Thyroid gland (tissue), 4 donors: ENCODE measurements around the gene MAN2A2. TPM values are rescaled to one million over a fixed set of nuclear protein-coding genes. Genes with fewer than 3 reads are reported as not detected.
"Not testable (repeated sequence)": the region's sequence is repeated elsewhere in the genome, so short reads cannot be mapped to it uniquely, and the experiment has no call there.

Experiments used
- DNase-seq, 2 donors: peaks; one replicate each; pipeline ENCODE4 v3.0.0-alpha.2; 2019
- H3K27ac ChIP-seq, 3 donors: fragments of 200-600 bp; sonication (generic); 1 replicate in 2 of 3; 2 replicates in 1 of 3; pipeline ENCODE4 v1.5.1; 2016 to 2019; ENCODE audit warnings: mild to moderate bottlenecking in 1 of 3, moderate library complexity in 1 of 3
- H3K27me3 ChIP-seq: fragments of 200-600 bp; sonication (generic); one replicate; pipeline ENCODE4 v1.5.1; 2019
- H3K36me3 ChIP-seq, 2 donors: fragments of 200-600 bp; sonication (generic); one replicate each; pipeline ENCODE4 v1.5.1; 2016 to 2019
- H3K4me1 ChIP-seq, 2 donors: fragments of 200-600 bp; sonication (generic); one replicate each; pipeline ENCODE4 v1.5.1; 2017 to 2019
- H3K4me3 ChIP-seq, 3 donors: fragments of 200-600 bp; sonication (generic); replicated peaks in 1 of 3; 1 replicate in 2 of 3; 2 replicates in 1 of 3; pipeline ENCODE4 v1.5.1; 2016; ENCODE audit warnings: mild to moderate bottlenecking in 1 of 3
- H3K9me3 ChIP-seq: fragments of 200-600 bp; sonication (generic); one replicate; pipeline ENCODE4 v1.5.1; 2017
- POLR2A ChIP-seq, 2 donors: fragments of 450-650 bp; IDR thresholded peaks; one replicate each; pipeline ENCODE4 v1.6.1; 2017; ENCODE audit warnings: antibody characterized with exemption in 2 of 2, mild to moderate bottlenecking in 2 of 2, moderate library complexity in 1 of 2
- WGBS, 2 donors: methylation state at CpG; one replicate each; pipeline ENCODE4 v1.1.5; 2017; 5-methylcytosine and 5-hydroxymethylcytosine counted together
- intact Hi-C: fragments of 100-400 bp; cut with DNase I; formaldehyde crosslinking; loops from one replicate; pipeline ENCODE4 v1.15.1; 2023
- total RNA-seq, 4 donors: library from RNA; depleted of rRNA; stranded (reverse); fragments of >200 nt; gene quantifications; one replicate each; pipeline ENCODE4 v1.2.3, GENCODE V29; 2016
- TF ChIP-seq, protein P1 (sequence below), 6 experiments: fragments of 200-600 bp in 3 of 6; fragments of 450-650 bp in 3 of 6; sonication (generic) in 3 of 6; IDR thresholded peaks; one replicate each; pipeline ENCODE4 v1.5.1; 2016 to 2019; ENCODE audit warnings: antibody characterized with exemption in 6 of 6, mild to moderate bottlenecking in 2 of 6, inconsistent platforms in 1 of 6, moderate library complexity in 1 of 6

MAN2A2 gene
- total RNA-seq, 4 donors from 2014 or later = 30.1 to 129 (median 58.9) TPM

DNA sequence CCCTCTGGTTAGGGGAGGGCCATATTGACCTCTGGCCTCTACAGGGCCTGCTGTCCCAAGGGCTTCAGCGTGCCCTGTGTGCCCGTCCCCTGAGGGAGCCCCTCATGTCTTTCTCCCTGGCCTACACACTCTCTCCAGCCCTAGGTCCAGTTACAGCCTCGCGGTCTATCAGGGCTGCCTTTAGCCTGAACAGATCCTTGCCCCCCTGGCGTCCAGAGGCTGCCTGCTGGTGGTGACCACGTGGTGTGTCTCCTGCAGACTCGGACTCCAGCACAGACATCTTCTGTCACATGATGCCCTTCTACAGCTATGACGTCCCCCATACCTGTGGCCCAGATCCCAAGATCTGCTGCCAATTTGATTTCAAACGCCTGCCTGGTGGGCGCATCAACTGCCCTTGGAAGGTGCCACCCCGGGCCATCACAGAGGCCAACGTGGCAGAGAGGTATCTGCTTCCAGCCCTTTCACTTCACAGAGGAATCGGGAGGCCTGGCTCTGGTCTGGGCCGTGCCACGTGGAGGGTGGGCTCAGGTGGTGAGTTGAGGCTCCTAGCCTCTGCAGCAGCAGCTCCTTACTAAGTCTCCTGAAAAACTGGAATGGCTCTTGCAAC is 4.1 kb downstream of the MAN2A2 start:
- intact Hi-C loops = no loop called here
- H3K27ac ChIP-seq = no peak overlapping the region
- H3K9me3 ChIP-seq = no peaks in the 10 kb centered on the region
- H3K36me3 ChIP-seq = peaks cover 58 to 63% of the 10 kb centered on the region in 2 donors
- peaks cover 7 to 9% of the 10 kb centered on the region in 2 donors for H3K4me1 ChIP-seq
- no peak for DNase-seq
- WGBS, 2 donors = 85 to 100% methylated on average over 10 to 15 of the region's 15 CpGs
- no peaks in the 10 kb centered on the region for H3K27me3 ChIP-seq
- TF ChIP-seq, protein P1, sequence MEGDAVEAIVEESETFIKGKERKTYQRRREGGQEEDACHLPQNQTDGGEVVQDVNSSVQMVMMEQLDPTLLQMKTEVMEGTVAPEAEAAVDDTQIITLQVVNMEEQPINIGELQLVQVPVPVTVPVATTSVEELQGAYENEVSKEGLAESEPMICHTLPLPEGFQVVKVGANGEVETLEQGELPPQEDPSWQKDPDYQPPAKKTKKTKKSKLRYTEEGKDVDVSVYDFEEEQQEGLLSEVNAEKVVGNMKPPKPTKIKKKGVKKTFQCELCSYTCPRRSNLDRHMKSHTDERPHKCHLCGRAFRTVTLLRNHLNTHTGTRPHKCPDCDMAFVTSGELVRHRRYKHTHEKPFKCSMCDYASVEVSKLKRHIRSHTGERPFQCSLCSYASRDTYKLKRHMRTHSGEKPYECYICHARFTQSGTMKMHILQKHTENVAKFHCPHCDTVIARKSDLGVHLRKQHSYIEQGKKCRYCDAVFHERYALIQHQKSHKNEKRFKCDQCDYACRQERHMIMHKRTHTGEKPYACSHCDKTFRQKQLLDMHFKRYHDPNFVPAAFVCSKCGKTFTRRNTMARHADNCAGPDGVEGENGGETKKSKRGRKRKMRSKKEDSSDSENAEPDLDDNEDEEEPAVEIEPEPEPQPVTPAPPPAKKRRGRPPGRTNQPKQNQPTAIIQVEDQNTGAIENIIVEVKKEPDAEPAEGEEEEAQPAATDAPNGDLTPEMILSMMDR (IDR thresholded peaks at IDR 0.05) = no peak
- no peak for TF ChIP-seq POLR2A (IDR thresholded peaks at IDR 0.05)
- H3K4me3 ChIP-seq = no peak overlapping the region

DNA sequence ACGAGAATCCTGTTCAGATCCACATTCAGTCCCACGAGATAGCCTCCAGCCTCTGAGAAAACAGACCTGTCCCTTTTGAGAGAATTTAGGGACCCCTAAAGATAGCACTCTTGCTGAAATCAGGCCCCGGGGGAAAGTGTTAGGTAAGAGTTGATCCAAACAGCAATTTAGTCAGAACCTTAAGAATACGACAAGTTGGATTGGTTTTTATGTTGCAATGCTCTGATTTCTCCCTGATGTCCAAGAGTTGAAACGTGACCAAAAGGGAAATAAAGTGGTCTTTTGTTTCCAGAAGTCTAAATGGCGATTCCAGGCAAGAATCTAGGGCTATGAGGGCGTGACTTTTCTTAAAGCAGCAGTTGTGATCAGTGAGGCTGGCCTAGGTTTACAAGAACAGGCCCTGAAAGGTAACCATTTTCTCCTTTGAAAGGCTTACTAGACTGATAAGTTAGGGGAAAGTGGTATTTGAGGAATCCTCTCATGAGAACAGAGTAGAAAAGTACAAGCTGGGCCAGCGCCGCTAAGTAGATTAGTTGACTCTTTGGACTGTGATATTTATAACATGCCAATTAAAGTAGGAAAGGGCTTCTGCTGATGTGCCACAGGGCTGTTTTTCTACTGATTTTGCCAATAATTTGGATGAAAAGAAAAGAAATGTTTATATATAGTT is 4.9 kb downstream of the MAN2A2 start:
- no peak overlapping the region for H3K4me3 ChIP-seq
- H3K36me3 ChIP-seq = peaks cover 66 to 71% of the 10 kb centered on the region in 2 donors
- H3K27ac ChIP-seq = no peak overlapping the region
- H3K9me3 ChIP-seq = no peaks in the 10 kb centered on the region
- no peaks in the 10 kb centered on the region for H3K27me3 ChIP-seq
- H3K4me1 ChIP-seq = peaks cover 7 to 9% of the 10 kb centered on the region in 2 donors
- TF ChIP-seq POLR2A (IDR thresholded peaks at IDR 0.05) = no peak
- TF ChIP-seq, protein P1 (IDR thresholded peaks at IDR 0.05) = no peak
- whole genome bisulfite sequencing, 2 donors = 75 to 93% methylated on average over 9 of the region's 9 CpGs
- no peak for DNase-seq
- intact Hi-C loops = no loop called here

DNA sequence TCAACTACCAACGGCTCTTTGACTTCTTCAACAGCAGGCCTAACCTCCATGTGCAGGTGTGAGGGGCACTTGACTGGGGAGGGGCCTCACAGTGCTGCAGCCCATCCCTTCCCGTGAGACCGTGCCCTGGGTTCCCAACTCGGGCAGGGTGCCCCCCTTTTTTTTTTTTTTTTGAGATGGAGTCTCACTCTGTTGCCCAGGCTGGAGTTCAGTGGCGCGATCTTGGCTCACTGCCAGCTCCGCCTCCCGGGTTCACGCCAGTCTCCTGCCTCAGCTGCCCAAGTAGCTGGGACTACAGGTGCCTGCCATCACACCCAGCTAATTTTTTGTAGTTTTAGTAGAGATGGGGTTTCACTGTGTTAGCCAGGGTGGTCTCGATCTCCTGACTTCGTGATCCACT is 6.3 kb downstream of the MAN2A2 start:
- H3K27me3 ChIP-seq, intact Hi-C loops, H3K27ac ChIP-seq, DNase-seq, H3K9me3 ChIP-seq, H3K4me1 ChIP-seq, H3K4me3 ChIP-seq: not testable (repeated sequence)
- peaks cover 80 to 81% of the 10 kb centered on the region in 2 donors for H3K36me3 ChIP-seq
- 83 to 85% methylated on average over 11 of the region's 11 CpGs for WGBS, 2 donors

DNA sequence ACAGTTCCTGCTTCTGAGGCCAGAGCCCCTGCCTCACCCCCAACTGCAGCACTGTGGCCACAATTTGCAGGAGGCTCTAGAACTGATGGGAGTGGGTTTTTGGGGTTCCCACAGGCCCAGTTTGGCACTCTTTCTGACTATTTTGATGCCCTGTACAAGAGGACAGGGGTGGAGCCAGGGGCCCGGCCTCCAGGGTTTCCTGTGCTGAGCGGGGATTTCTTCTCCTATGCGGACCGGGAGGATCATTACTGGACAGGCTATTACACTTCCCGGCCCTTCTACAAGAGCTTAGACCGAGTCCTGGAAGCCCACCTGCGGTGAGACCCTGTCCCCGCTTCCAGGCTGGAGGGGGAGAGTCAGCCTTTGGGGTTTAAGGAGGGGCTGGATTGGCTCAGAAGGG is 6.9 kb downstream of the MAN2A2 start:
- Histone ChIP-seq H3K36me3 (peaks cover 85 to 86% of the 10 kb centered on the region in 2 donors), H3K9me3 (no peaks in the 10 kb centered on the region), H3K27me3 (no peaks in the 10 kb centered on the region), H3K27ac (no peak overlapping the region), H3K4me1 (no peaks in the 10 kb centered on the region), H3K4me3 (no peak overlapping the region)
- no peak for TF ChIP-seq POLR2A (IDR thresholded peaks at IDR 0.05)
- TF ChIP-seq, protein P1 (IDR thresholded peaks at IDR 0.05) = no peak
- no peak for DNase-seq
- intact Hi-C loops = no loop called here
- WGBS, 2 donors = 84 to 92% methylated on average over 8 of the region's 8 CpGs

DNA sequence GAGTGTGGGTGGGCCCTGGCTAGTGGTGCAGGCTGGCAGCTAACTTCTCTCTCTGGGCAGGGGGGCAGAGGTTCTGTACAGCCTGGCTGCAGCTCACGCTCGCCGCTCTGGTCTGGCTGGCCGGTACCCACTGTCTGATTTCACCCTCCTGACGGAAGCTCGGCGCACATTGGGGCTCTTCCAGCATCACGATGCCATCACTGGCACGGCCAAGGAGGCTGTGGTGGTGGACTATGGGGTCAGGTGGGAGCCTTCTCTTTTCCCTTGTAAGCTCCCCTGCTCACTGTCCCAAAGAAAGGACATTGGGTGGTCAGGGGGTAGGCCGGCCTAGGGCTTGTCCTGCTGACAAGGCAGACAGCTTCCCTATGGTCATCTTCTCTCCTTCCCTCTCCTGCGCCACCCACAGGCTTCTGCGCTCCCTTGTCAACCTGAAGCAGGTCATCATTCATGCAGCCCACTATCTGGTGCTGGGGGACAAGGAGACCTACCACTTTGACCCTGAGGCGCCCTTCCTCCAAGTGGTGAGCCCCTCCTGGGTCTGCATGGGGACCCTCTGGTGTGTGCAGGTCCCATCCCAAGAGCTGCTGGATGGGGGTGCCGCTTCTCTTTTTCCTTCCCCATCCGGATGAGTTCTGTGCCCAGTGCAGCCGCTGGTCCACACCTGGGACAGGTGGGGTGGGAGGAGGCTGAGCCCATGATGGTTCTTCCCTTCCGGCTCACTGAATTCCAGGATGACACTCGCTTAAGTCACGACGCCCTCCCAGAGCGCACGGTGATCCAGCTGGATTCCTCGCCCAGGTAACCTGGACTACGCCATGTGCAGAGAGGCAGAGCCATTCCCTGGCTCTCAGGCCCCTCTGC is 7.6 kb downstream of the MAN2A2 start:
- Histone ChIP-seq H3K36me3 (peaks cover 85 to 86% of the 10 kb centered on the region in 2 donors), H3K4me3 (no peak overlapping the region), H3K27me3 (no peaks in the 10 kb centered on the region), H3K4me1 (no peaks in the 10 kb centered on the region), H3K9me3 (no peaks in the 10 kb centered on the region), H3K27ac (no peak overlapping the region)
- TF ChIP-seq, protein P1 (IDR thresholded peaks at IDR 0.05) = no peak
- TF ChIP-seq POLR2A (IDR thresholded peaks at IDR 0.05) = no peak
- WGBS, 2 donors = 95 to 99% methylated on average over 22 to 24 of the region's 24 CpGs
- intact Hi-C loops = no loop called here
- no peak for DNase-seq
